B cell (primary cell): ENCODE data around the gene LMO3. TPM values are rescaled to one million over a fixed set of nuclear protein-coding genes. Genes with fewer than 3 reads are reported as not detected.

Source experiments
- ATAC-seq: fragments of 200-7000 bp; cut with Tn5 transposase; one replicate; pipeline ENCODE4 v1.10.0; 2021; ENCODE audit warnings: low read depth, mild to moderate bottlenecking, moderate number of reproducible peaks, moderate library complexity
- CTCF ChIA-PET: fragments of 350-600 bp; sonication (Branson Sonifier 250); formaldehyde crosslinking; loops from one replicate; lab custom pipeline; 2021; ENCODE audit warnings: antibody characterized with exemption, inconsistent platforms; lab: Charles Lee
- POLR2A ChIA-PET: fragments of 350-600 bp; sonication (Branson Sonifier 250); formaldehyde crosslinking; loops from one replicate; lab custom pipeline; 2021; ENCODE audit warnings: antibody characterized with exemption; lab: Charles Lee
- DNase-seq: peaks from one replicate; pipeline ENCODE4 v3.0.0; 2013
- H2AFZ ChIP-seq: 2 replicates; pipeline ENCODE4 v1.6.1; 2012; ENCODE audit warnings: mild to moderate bottlenecking, low read depth, low read length; ENCODE audit not compliant: insufficient read depth, poor library complexity, severe bottlenecking
- H3K27ac ChIP-seq, 2 donors: 1 replicate in 1 of 2; 2 replicates in 1 of 2; pipeline ENCODE4 v1.5.1; 2012 to 2013; ENCODE audit warnings: low read length in 2 of 2, mild to moderate bottlenecking in 2 of 2, moderate library complexity in 1 of 2
- H3K27me3 ChIP-seq, 4 experiments: fragments of 200-600 bp in 1 of 4; sonication (generic) in 1 of 4; replicated peaks in 1 of 4; 1 replicate in 2 of 4; 2 replicates in 2 of 4; pipeline versions ENCODE4 v1.6.1 to v1.7.0; 2013 to 2016; ENCODE audit warnings: low read length in 3 of 4, mild to moderate bottlenecking in 2 of 4, mixed read lengths in 1 of 4, moderate library complexity in 1 of 4; ENCODE audit not compliant: insufficient read depth in 4 of 4, control insufficient read depth in 3 of 4; ENCODE audit errors: control extremely low read depth in 1 of 4
- H3K36me3 ChIP-seq, 2 experiments: replicated peaks in 1 of 2; 1 replicate in 1 of 2; 2 replicates in 1 of 2; pipeline versions ENCODE4 v1.6.1 to v1.7.1; 2013; ENCODE audit warnings: low read length in 1 of 2; ENCODE audit not compliant: insufficient read depth in 2 of 2, control insufficient read depth in 1 of 2; ENCODE audit errors: control extremely low read depth in 1 of 2, extremely low read depth in 1 of 2
- H3K4me1 ChIP-seq, 2 donors: fragments of 200-600 bp in 1 of 2; sonication (generic) in 1 of 2; 1 replicate in 1 of 2; 2 replicates in 1 of 2; pipeline versions ENCODE4 v1.5.1 to v1.6.1; 2013 to 2017; ENCODE audit warnings: low read length in 2 of 2; ENCODE audit not compliant: control insufficient read depth in 2 of 2, insufficient read depth in 2 of 2
- H3K4me2 ChIP-seq: replicated peaks from 2 replicates; pipeline ENCODE3; 2012; ENCODE audit warnings: mild to moderate bottlenecking, low read depth, low read length; ENCODE audit not compliant: poor library complexity, severe bottlenecking
- H3K4me3 ChIP-seq, 5 experiments: fragments of 200-600 bp in 1 of 5; sonication (generic) in 1 of 5; 1 replicate in 3 of 5; 2 replicates in 2 of 5; pipeline versions ENCODE4 v1.5.1 to v1.7.0; 2011 to 2016; ENCODE audit warnings: low read length in 4 of 5, mild to moderate bottlenecking in 4 of 5, low read depth in 2 of 5, control low read depth in 1 of 5, moderate library complexity in 1 of 5; ENCODE audit not compliant: insufficient read depth in 1 of 5; ENCODE audit errors: control extremely low read depth in 1 of 5, extremely low read depth in 1 of 5
- H3K79me2 ChIP-seq: fragments of 200-600 bp; sonication (generic); one replicate; pipeline ENCODE4 v1.6.0; 2016; ENCODE audit warnings: low read length; ENCODE audit not compliant: control insufficient read depth, insufficient read depth
- H3K9ac ChIP-seq: fragments of 200-600 bp; sonication (generic); 2 replicates; pipeline ENCODE4 v1.6.1; 2017; ENCODE audit warnings: mild to moderate bottlenecking, low read length, moderate library complexity
- H3K9me3 ChIP-seq, 3 donors: one replicate each; pipeline versions ENCODE4 v1.6.1 to v1.7.1; 2013; ENCODE audit warnings: low read length in 2 of 3; ENCODE audit not compliant: control insufficient read depth in 2 of 3, insufficient read depth in 1 of 3; ENCODE audit errors: control extremely low read depth in 1 of 3
- H4K20me1 ChIP-seq: 2 replicates; pipeline ENCODE4 v1.6.0; 2012; ENCODE audit warnings: mild to moderate bottlenecking, low read length; ENCODE audit not compliant: insufficient read depth, control insufficient read depth, poor library complexity, severe bottlenecking
- H3K27ac Mint-ChIP-seq: one replicate; pipeline ENCODE4 v1.8.0; 2021; ENCODE audit warnings: mixed read lengths
- H3K27me3 Mint-ChIP-seq: one replicate; pipeline ENCODE4 v1.8.0; 2021; ENCODE audit warnings: mixed read lengths
- H3K4me1 Mint-ChIP-seq: one replicate; pipeline ENCODE4 v1.8.0; 2021; ENCODE audit warnings: mixed read lengths
- H3K4me3 Mint-ChIP-seq: one replicate; pipeline ENCODE4 v1.8.0; 2021; ENCODE audit warnings: mixed read lengths
- H3K9me3 Mint-ChIP-seq: one replicate; pipeline ENCODE4 v1.8.0; 2022; ENCODE audit warnings: mixed read lengths; ENCODE audit not compliant: insufficient read depth
- CTCF ChIP-seq: fragments of 200-600 bp; IDR thresholded peaks from one replicate; pipeline ENCODE4 v1.8.0; 2022; ENCODE audit warnings: antibody characterized with exemption, mild to moderate bottlenecking
- EZH2 ChIP-seq: IDR thresholded peaks from 2 replicates; pipeline ENCODE4 v1.6.1; 2012; ENCODE audit warnings: borderline replicate concordance, low read depth, mild to moderate bottlenecking, moderate library complexity, low read length; ENCODE audit not compliant: insufficient read depth, poor library complexity, severe bottlenecking
- WGBS: methylation state at CpG from one replicate; pipeline ENCODE4 v1.1.5; 2013; ENCODE audit warnings: missing lambda C conversion rate; ENCODE audit not compliant: insufficient coverage; 5-methylcytosine and 5-hydroxymethylcytosine counted together
- intact Hi-C: fragments of 100-400 bp; cut with micrococcal nuclease; formaldehyde crosslinking; loops from one replicate; pipeline ENCODE4 v1.10.0; 2022
- polyA plus RNA-seq: library from polyadenylated mRNA; depleted of rRNA; stranded (reverse); fragments of >200 nt; gene quantifications from 2 replicates; pipeline ENCODE4 v1.2.3, GENCODE V29; 2012
- total RNA-seq, 2 donors: library from RNA; stranded (reverse); fragments of 120-200 nt in 1 of 2; gene quantifications; 1 replicate in 1 of 2; 2 replicates in 1 of 2; pipeline versions ENCODE4 v1.2.3 to v1.2.4, GENCODE V29; 2013 to 2022

LMO3 gene
- total and polyA plus RNA-seq, 2 donors (not counting 1 experiment from before 2014, with no cell fraction given) = not detected

- Histone ChIP-seq H3K9ac (no peak overlapping the region), H2AFZ (no peak overlapping the region), H3K9me3 (no peaks in the 10 kb centered on the region), H3K4me1 (no peaks in the 10 kb centered on the region), H3K27me3 (peaks cover 0 to 6% (median 0%) of the 10 kb centered on the region in 4 experiments), H3K36me3 (no peaks in the 10 kb centered on the region), H3K27ac (no peak overlapping the region), H3K79me2 (no peaks in the 10 kb centered on the region), H3K4me2 (no peak overlapping the region), H4K20me1 (no peaks in the 10 kb centered on the region), H3K4me3 (no peak overlapping the region)
- H3K4me3 Mint-ChIP-seq = no peak overlapping the region
- H3K9me3 Mint-ChIP-seq = no peaks in the 10 kb centered on the region
- H3K4me1 Mint-ChIP-seq = no peaks in the 10 kb centered on the region
- TF ChIP-seq CTCF = no peak
- TF ChIP-seq EZH2 = no peak
- ChIA-PET CTCF (no interaction called here), POLR2A (no interaction called here)
- peaks cover 18% of the 10 kb centered on the region for H3K27me3 Mint-ChIP-seq
- intact Hi-C loops = no loop called here
- ATAC-seq = no peak
- no peak overlapping the region for H3K27ac Mint-ChIP-seq
- no peak for DNase-seq
Observed at GRCh38 chr12:16612647-16613046, 6.7 kb upstream of the LMO3 start.

- Histone ChIP-seq H2AFZ (no peak overlapping the region), H3K4me1 (no peaks in the 10 kb centered on the region), H3K27me3 (peaks cover 0 to 8% (median 2%) of the 10 kb centered on the region in 4 experiments), H3K9me3 (peaks cover 0 to 4% (median 0%) of the 10 kb centered on the region in 3 donors), H3K9ac (no peak overlapping the region), H3K4me3 (no peak overlapping the region), H4K20me1 (no peaks in the 10 kb centered on the region), H3K4me2 (no peak overlapping the region), H3K79me2 (no peaks in the 10 kb centered on the region), H3K36me3 (no peaks in the 10 kb centered on the region), H3K27ac (no peak overlapping the region)
- WGBS = no CpG with 5 or more reads among the region's 2 CpGs
- ChIA-PET POLR2A (no interaction called here), CTCF (no interaction called here)
- Mint-ChIP-seq H3K27me3 (peaks cover 31% of the 10 kb centered on the region), H3K4me3 (no peak overlapping the region), H3K4me1 (peaks cover 1% of the 10 kb centered on the region), H3K9me3 (no peaks in the 10 kb centered on the region), H3K27ac (no peak overlapping the region)
- intact Hi-C loops = no loop called here
- TF ChIP-seq EZH2 = no peak
- DNase-seq (no peak), ATAC-seq (no peak)
Observed at GRCh38 chr12:16611146-16611545, 5.2 kb upstream of the LMO3 start.
